HG02870 (cell line): ENCODE data around the gene BMPR1B.

ENCODE experiments used
- ATAC-seq: cut with Tn5 transposase; IDR thresholded peaks from one replicate; pipeline ENCODE4 v1.9.1; 2021; ENCODE audit warnings: mild to moderate bottlenecking, moderate library complexity; ENCODE audit not compliant: unreplicated experiment

The BMPR1B gene

GRCh38 chr4:94905511-94905910, 147.8 kb downstream of the BMPR1B start:
- ATAC-seq, result no peak

- ATAC-seq, result no peak
Observed at GRCh38 chr4:94909645-94910044, 151.9 kb downstream of the BMPR1B start.

- no peak for ATAC-seq
Observed at GRCh38 chr4:94911106-94911505, 153.4 kb downstream of the BMPR1B start.

GRCh38 chr4:94912606-94913005, 154.9 kb downstream of the BMPR1B start:
- no peak for ATAC-seq

GRCh38 chr4:94913316-94913715, 155.6 kb downstream of the BMPR1B start:
- no peak for ATAC-seq

- no peak for ATAC-seq
Observed at GRCh38 chr4:94917146-94917545, 159.4 kb downstream of the BMPR1B start.

GRCh38 chr4:94918543-94918942, 160.8 kb downstream of the BMPR1B start:
- no peak for ATAC-seq

- no peak for ATAC-seq
Observed at GRCh38 chr4:94920369-94920768, 162.6 kb downstream of the BMPR1B start.

- ATAC-seq, result no peak
Observed at GRCh38 chr4:94924566-94924965, 166.8 kb downstream of the BMPR1B start.

- ATAC-seq, result no peak
Observed at GRCh38 chr4:94925764-94926347, 168.1 kb downstream of the BMPR1B start.

GRCh38 chr4:94926936-94927335, 169.2 kb downstream of the BMPR1B start:
- no peak for ATAC-seq

- ATAC-seq, result no peak
Observed at GRCh38 chr4:94927696-94928095, 169.9 kb downstream of the BMPR1B start.

GRCh38 chr4:94929696-94930095, 171.9 kb downstream of the BMPR1B start:
- ATAC-seq, result no peak

- no peak for ATAC-seq
Observed at GRCh38 chr4:94931626-94932025, 173.9 kb downstream of the BMPR1B start.

GRCh38 chr4:94932366-94932765, 174.6 kb downstream of the BMPR1B start:
- no peak for ATAC-seq

GRCh38 chr4:94933799-94934198, 176.0 kb downstream of the BMPR1B start:
- no peak for ATAC-seq

- ATAC-seq, result no peak
Observed at GRCh38 chr4:94934201-94934600, 176.4 kb downstream of the BMPR1B start.

- no peak for ATAC-seq
Observed at GRCh38 chr4:94934864-94935263, 177.1 kb downstream of the BMPR1B start.

- no peak for ATAC-seq
Observed at GRCh38 chr4:94936854-94937253, 179.1 kb downstream of the BMPR1B start.

- no peak for ATAC-seq
Observed at GRCh38 chr4:94939791-94940519, 182.2 kb downstream of the BMPR1B start.

GRCh38 chr4:94940520-94940908, 182.8 kb downstream of the BMPR1B start:
- no peak for ATAC-seq

GRCh38 chr4:94941706-94942105, 184.0 kb downstream of the BMPR1B start:
- no peak for ATAC-seq

- ATAC-seq, result no peak
Observed at GRCh38 chr4:94944726-94945125, 187.0 kb downstream of the BMPR1B start.
